Gastroesophageal sphincter (tissue), 4 donors: Measurements from ENCODE around the gene CLOCK. TPM values are rescaled to one million over a fixed set of nuclear protein-coding genes. Genes with fewer than 3 reads are reported as not detected.

ENCODE experiments used
- ATAC-seq: fragments of 150-250 bp; one replicate; pipeline ENCODE4 v1.9.1; 2016; ENCODE audit warnings: mild to moderate bottlenecking, moderate library complexity
- H3K27ac ChIP-seq, 4 donors: fragments of 200-600 bp; sonication (generic) in 3 of 4; 1 replicate in 3 of 4; 2 replicates in 1 of 4; pipeline ENCODE4 v1.5.1; 2016 to 2019
- H3K27me3 ChIP-seq: fragments of 200-600 bp; sonication (generic); one replicate; pipeline ENCODE4 v1.5.1; 2019
- H3K36me3 ChIP-seq, 2 donors: fragments of 200-600 bp; sonication (generic); one replicate each; pipeline ENCODE4 v1.5.1; 2019; ENCODE audit warnings: control low read depth in 1 of 2
- H3K4me1 ChIP-seq, 3 donors: fragments of 200-600 bp; sonication (generic); 1 replicate in 2 of 3; 2 replicates in 1 of 3; pipeline ENCODE4 v1.5.1; 2016 to 2019; ENCODE audit warnings: control low read depth in 2 of 3
- H3K4me3 ChIP-seq, 2 donors: fragments of 200-600 bp; sonication (generic); one replicate each; pipeline ENCODE4 v1.5.1; 2019; ENCODE audit warnings: mild to moderate bottlenecking in 1 of 2, moderate library complexity in 1 of 2
- H3K9me3 ChIP-seq, 3 donors: fragments of 200-600 bp; sonication (generic); one replicate each; pipeline ENCODE4 v1.5.1; 2017 to 2019; ENCODE audit warnings: control low read depth in 2 of 3
- EP300 ChIP-seq: sonication (generic); formaldehyde crosslinking; IDR thresholded peaks from one replicate; pipeline ENCODE4 v1.6.1; 2017; ENCODE audit warnings: antibody characterized with exemption, mild to moderate bottlenecking
- POLR2A ChIP-seq, 2 donors: fragments of 450-650 bp; IDR thresholded peaks; one replicate each; pipeline ENCODE4 v1.6.1; 2017; ENCODE audit warnings: antibody characterized with exemption in 2 of 2, mild to moderate bottlenecking in 2 of 2, moderate library complexity in 1 of 2
- POLR2AphosphoS5 ChIP-seq: sonication (generic); formaldehyde crosslinking; IDR thresholded peaks from one replicate; pipeline ENCODE4 v1.6.1; 2017; ENCODE audit warnings: antibody characterized with exemption
- WGBS, 2 donors: methylation state at CpG; one replicate each; pipeline ENCODE4 v1.1.5; 2018; ENCODE audit warnings: low coverage in 1 of 2; 5-methylcytosine and 5-hydroxymethylcytosine counted together
- total RNA-seq, 4 donors: library from RNA; depleted of rRNA; stranded (reverse); fragments of >200 nt; gene quantifications; one replicate each; pipeline ENCODE4 v1.1.0, GENCODE V29; 2016
- TF ChIP-seq, protein P1 (sequence below), 4 experiments: fragments of 200-600 bp in 2 of 4; fragments of 450-650 bp in 2 of 4; sonication (generic) in 1 of 4; IDR thresholded peaks; one replicate each; pipeline ENCODE4 v1.5.1; 2017 to 2019; ENCODE audit warnings: antibody characterized with exemption in 4 of 4, mild to moderate bottlenecking in 2 of 4, moderate library complexity in 2 of 4

Gene CLOCK
- total RNA-seq, 4 donors from 2014 or later, result 30.0 to 55.7 (median 33.9) TPM

- H3K27ac ChIP-seq, result no peak overlapping the region
- H3K4me1 ChIP-seq, result peaks cover 0 to under 1% (median 0%) of the 10 kb centered on the region in 3 donors
- H3K27me3 ChIP-seq, result no peaks in the 10 kb centered on the region
- 94 to 100% methylated on average over 1 of the region's 1 CpG for WGBS, 2 donors
- H3K36me3 ChIP-seq, result peaks cover 0 to 5% of the 10 kb centered on the region in 2 donors
- ATAC-seq, result no peak
- TF ChIP-seq, protein P1, sequence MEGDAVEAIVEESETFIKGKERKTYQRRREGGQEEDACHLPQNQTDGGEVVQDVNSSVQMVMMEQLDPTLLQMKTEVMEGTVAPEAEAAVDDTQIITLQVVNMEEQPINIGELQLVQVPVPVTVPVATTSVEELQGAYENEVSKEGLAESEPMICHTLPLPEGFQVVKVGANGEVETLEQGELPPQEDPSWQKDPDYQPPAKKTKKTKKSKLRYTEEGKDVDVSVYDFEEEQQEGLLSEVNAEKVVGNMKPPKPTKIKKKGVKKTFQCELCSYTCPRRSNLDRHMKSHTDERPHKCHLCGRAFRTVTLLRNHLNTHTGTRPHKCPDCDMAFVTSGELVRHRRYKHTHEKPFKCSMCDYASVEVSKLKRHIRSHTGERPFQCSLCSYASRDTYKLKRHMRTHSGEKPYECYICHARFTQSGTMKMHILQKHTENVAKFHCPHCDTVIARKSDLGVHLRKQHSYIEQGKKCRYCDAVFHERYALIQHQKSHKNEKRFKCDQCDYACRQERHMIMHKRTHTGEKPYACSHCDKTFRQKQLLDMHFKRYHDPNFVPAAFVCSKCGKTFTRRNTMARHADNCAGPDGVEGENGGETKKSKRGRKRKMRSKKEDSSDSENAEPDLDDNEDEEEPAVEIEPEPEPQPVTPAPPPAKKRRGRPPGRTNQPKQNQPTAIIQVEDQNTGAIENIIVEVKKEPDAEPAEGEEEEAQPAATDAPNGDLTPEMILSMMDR (IDR thresholded peaks at IDR 0.05), result no peak
- TF ChIP-seq POLR2A (IDR thresholded peaks at IDR 0.05) (no peak), POLR2AphosphoS5 (no peak), EP300 (no peak)
- no peak overlapping the region for H3K4me3 ChIP-seq
- H3K9me3 ChIP-seq, result no peaks in the 10 kb centered on the region
These were observed 33.7 kb downstream of the CLOCK start for GRCh38 chr4:55512922-55513571.

GRCh38 chr4:55512077-55512476 lies 34.6 kb downstream of the CLOCK start:
- TF ChIP-seq POLR2A (IDR thresholded peaks at IDR 0.05) (no peak), POLR2AphosphoS5 (no peak), EP300 (no peak)
- TF ChIP-seq, protein P1 (IDR thresholded peaks at IDR 0.05), result no peak
- WGBS, 2 donors, result 89 to 100% methylated on average over 1 of the region's 1 CpG
- Histone ChIP-seq H3K4me1 (peaks cover 0 to 8% (median 0%) of the 10 kb centered on the region in 3 donors), H3K27ac (no peak overlapping the region), H3K9me3 (no peaks in the 10 kb centered on the region), H3K27me3 (no peaks in the 10 kb centered on the region), H3K4me3 (no peak overlapping the region), H3K36me3 (peaks cover 0 to 13% of the 10 kb centered on the region in 2 donors)
- ATAC-seq, result no peak

- Histone ChIP-seq H3K4me1 (peaks cover 0 to 8% (median 0%) of the 10 kb centered on the region in 3 donors), H3K36me3 (peaks cover 0 to 19% of the 10 kb centered on the region in 2 donors), H3K27ac (no peak overlapping the region), H3K27me3 (no peaks in the 10 kb centered on the region), H3K9me3 (no peaks in the 10 kb centered on the region), H3K4me3 (no peak overlapping the region)
- TF ChIP-seq EP300 (no peak), POLR2AphosphoS5 (no peak), POLR2A (IDR thresholded peaks at IDR 0.05) (no peak)
- TF ChIP-seq, protein P1 (IDR thresholded peaks at IDR 0.05), result no peak
- ATAC-seq, result no peak
These were observed 36.0 kb downstream of the CLOCK start for GRCh38 chr4:55510685-55511084.

DNA sequence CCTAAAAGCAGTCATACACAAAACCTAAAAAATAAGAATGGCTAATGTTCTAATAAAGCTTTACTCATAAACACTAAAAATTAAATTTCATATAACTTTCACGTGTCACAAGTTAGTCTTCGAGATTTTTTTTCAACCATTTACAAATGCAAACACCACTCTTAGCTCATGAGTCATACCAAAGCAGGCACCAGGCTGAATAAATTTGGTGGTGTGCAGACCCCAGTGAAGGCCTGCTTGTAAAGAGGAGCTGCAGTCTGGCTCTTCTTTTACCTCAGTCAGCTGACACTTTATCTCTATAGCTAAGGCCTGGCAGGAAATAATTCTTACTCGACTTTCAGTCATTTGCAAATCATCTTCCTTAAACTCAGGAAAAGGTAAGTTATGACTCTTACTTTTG lies 37.4 kb downstream of the CLOCK start:
- H3K27me3 ChIP-seq, result no peaks in the 10 kb centered on the region
- no peak overlapping the region for H3K4me3 ChIP-seq
- H3K36me3 ChIP-seq, result peaks cover 0 to 19% of the 10 kb centered on the region in 2 donors
- H3K27ac ChIP-seq, result no peak overlapping the region
- peaks cover 0 to 8% (median 0%) of the 10 kb centered on the region in 3 donors for H3K4me1 ChIP-seq
- H3K9me3 ChIP-seq, result no peaks in the 10 kb centered on the region
- WGBS, 2 donors, result 43 to 86% methylated on average over 2 to 3 of the region's 3 CpGs
- TF ChIP-seq POLR2AphosphoS5 (no peak), POLR2A (IDR thresholded peaks at IDR 0.05) (no peak), EP300 (no peak)
- TF ChIP-seq, protein P1 (IDR thresholded peaks at IDR 0.05), result no peak
- no peak for ATAC-seq

DNA sequence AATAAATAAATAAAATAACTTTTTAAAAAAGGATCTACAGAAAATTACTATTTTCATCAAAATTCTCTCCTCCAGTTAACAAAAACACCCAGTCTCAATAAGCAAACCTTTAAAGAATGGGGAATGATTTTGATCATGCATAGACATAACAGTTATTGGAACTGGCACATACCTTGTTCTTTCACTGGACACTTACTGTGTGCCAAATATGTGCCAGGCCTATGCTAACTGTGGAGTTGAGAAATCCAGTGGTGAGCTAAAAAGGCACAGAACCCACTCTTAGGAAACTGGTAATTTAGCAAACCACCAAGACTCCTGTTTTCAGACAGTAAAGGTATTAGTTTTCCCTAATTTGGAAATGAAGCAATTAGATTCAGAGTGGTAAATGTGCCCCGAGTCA lies 39.1 kb downstream of the CLOCK start:
- H3K36me3 ChIP-seq, result peaks cover 0 to 19% of the 10 kb centered on the region in 2 donors
- no peak for TF ChIP-seq POLR2AphosphoS5
- TF ChIP-seq, protein P1 (IDR thresholded peaks at IDR 0.05), result no peak
- TF ChIP-seq POLR2A (IDR thresholded peaks at IDR 0.05), result no peak
- TF ChIP-seq EP300, result no peak
- H3K27me3 ChIP-seq, result no peaks in the 10 kb centered on the region
- no peak for ATAC-seq
- H3K9me3 ChIP-seq, result no peaks in the 10 kb centered on the region
- H3K4me1 ChIP-seq, result peaks cover 0 to 8% (median 0%) of the 10 kb centered on the region in 3 donors
- 78% methylated on average over 1 of the region's 1 CpG; no CpG with 5 or more reads in 1 of the 2 donors for WGBS, 2 donors
- H3K27ac ChIP-seq, result no peak overlapping the region
- H3K4me3 ChIP-seq, result no peak overlapping the region
